Panc1 (cell line): ENCODE results near the gene FILIP1L. TPM values are rescaled to one million over a fixed set of nuclear protein-coding genes. Genes with fewer than 3 reads are reported as not detected.

Source experiments
- ATAC-seq: fragments of 200-7000 bp; cut with Tn5 transposase; 2 replicates; pipeline ENCODE4 v1.9.1; 2020; ENCODE audit warnings: mild to moderate bottlenecking, moderate library complexity
- BruUV-seq: library from RNA; stranded (reverse); fragments of 400-500 nt; replicated peaks from 2 replicates; lab custom pipeline; 2021; lab: Mats Ljungman, UMichigan
- CTCF ChIA-PET: fragments of 300-600 bp; sonication (Branson Sonifier 250); formaldehyde crosslinking; loops from one replicate; lab custom pipeline; 2022; ENCODE audit warnings: antibody characterized with exemption; lab: Charles Lee
- POLR2A ChIA-PET: fragments of 300-600 bp; sonication (Branson Sonifier 250); formaldehyde crosslinking; loops from one replicate; lab custom pipeline; 2022; ENCODE audit warnings: antibody characterized with exemption; lab: Charles Lee
- DNase-seq: peaks from one replicate; pipeline ENCODE4 v3.0.0-alpha.2; 2010; ENCODE audit warnings: low read depth, low spot score
- H3K27ac ChIP-seq: 2 replicates; pipeline ENCODE4 v1.5.1; 2011; ENCODE audit warnings: mild to moderate bottlenecking, low read length, inconsistent platforms
- H3K27me3 ChIP-seq: fragments of 200-500 bp; sonication (Bioruptor generic); 2 replicates; pipeline ENCODE4 v1.6.0; 2014; ENCODE audit warnings: low read length, inconsistent platforms; ENCODE audit not compliant: control insufficient read depth, insufficient read depth
- H3K36me3 ChIP-seq: fragments of 200-500 bp; sonication (Bioruptor generic); 2 replicates; pipeline ENCODE4 v1.5.1; 2014; ENCODE audit warnings: inconsistent platforms, mild to moderate bottlenecking, low read length, moderate library complexity; ENCODE audit not compliant: control insufficient read depth, insufficient read depth
- H3K4me1 ChIP-seq: 2 replicates; pipeline ENCODE4 v1.5.1; 2011; ENCODE audit warnings: inconsistent platforms, mild to moderate bottlenecking, low read length, moderate library complexity; ENCODE audit not compliant: control insufficient read depth, insufficient read depth
- H3K4me3 ChIP-seq, 2 experiments: 2 replicates each; pipeline ENCODE4 v1.5.1; 2011 to 2012; ENCODE audit warnings: low read depth in 2 of 2, low read length in 2 of 2, mild to moderate bottlenecking in 2 of 2, inconsistent platforms in 1 of 2, moderate library complexity in 1 of 2
- H3K9me3 ChIP-seq: fragments of 200-500 bp; sonication (Bioruptor generic); 2 replicates; pipeline ENCODE4 v1.5.1; 2014; ENCODE audit warnings: low read depth, mild to moderate bottlenecking, inconsistent platforms, low read length, moderate library complexity; ENCODE audit not compliant: control insufficient read depth, insufficient read depth
- POLR2AphosphoS5 ChIP-seq: IDR thresholded peaks from 2 replicates; pipeline ENCODE4 v1.6.1; 2012; ENCODE audit warnings: mild to moderate bottlenecking, low read depth, low read length, moderate library complexity
- SIN3A ChIP-seq: IDR thresholded peaks from 2 replicates; pipeline ENCODE4 v1.6.1; 2012; ENCODE audit warnings: low read depth, mild to moderate bottlenecking, low read length, moderate library complexity, borderline replicate concordance; ENCODE audit not compliant: insufficient read depth
- TCF7L2 ChIP-seq: IDR thresholded peaks from 2 replicates; pipeline ENCODE4 v1.6.1; 2011; ENCODE audit warnings: mild to moderate bottlenecking, low read depth, low read length, inconsistent platforms
- in situ Hi-C: cut with HindIII; loops from 2 replicates; pipeline ENCODE4 v1.10.0; 2016; ENCODE audit warnings: low sequenced_read_pairs, low pct_unique_long_range_greater_than_20kb
- intact Hi-C: fragments of 100-400 bp; cut with micrococcal nuclease; formaldehyde crosslinking; loops from one replicate; pipeline ENCODE4 v1.10.0; 2022; ENCODE audit not compliant: unreplicated experiment
- total RNA-seq: library from RNA; stranded (reverse); gene quantifications from one replicate; pipeline ENCODE4 v1.2.1, GENCODE V29; 2021; ENCODE audit not compliant: unreplicated experiment
- TF ChIP-seq, protein P1 (sequence below), 2 experiments: IDR thresholded peaks; 2 replicates each; pipeline ENCODE4 v1.6.1; 2011 to 2012; ENCODE audit warnings: low read depth in 2 of 2, control low read depth in 1 of 2, low read length in 1 of 2, mild to moderate bottlenecking in 1 of 2, moderate library complexity in 1 of 2; ENCODE audit not compliant: insufficient read depth in 1 of 2
- TF ChIP-seq, protein P2 (sequence below): fragments of 450-650 bp; IDR thresholded peaks from 2 replicates; pipeline ENCODE4 v1.5.1; 2017; ENCODE audit warnings: mild to moderate bottlenecking

Gene FILIP1L
- total RNA-seq, 1 experiment from 2014 or later, result 3.2 TPM

DNA sequence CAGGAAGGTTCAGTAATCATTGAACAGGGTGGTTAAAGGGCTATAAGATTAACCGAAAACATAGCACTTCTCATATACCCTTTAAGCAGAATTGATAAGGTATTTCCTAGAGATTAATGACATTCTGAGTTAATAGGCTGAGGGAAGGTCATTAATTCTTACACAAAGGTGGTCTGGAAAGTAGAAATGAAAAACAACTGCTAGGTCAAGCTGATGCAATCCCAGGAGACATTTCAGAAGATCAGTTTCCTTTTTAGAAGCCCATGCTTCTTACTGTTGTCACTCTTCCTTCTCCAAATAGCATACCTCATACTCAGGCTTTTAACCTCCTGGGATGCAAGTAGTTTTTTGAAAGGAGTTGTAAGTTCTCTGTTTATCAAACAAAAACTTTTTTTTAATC is 8.8 kb downstream of the FILIP1L start:
- no TSS peak for BruUV-seq
- POLR2A ChIA-PET, result no interaction called here
- Histone ChIP-seq H3K9me3 (no peaks in the 10 kb centered on the region), H3K4me3 (no peak overlapping the region), H3K4me1 (peaks cover 9% of the 10 kb centered on the region), H3K27ac (peak overlapping the region; percentile 74; the same call in 1 of the 2 replicates), H3K27me3 (no peaks in the 10 kb centered on the region), H3K36me3 (no peaks in the 10 kb centered on the region)
- DNase-seq, result no peak
- CTCF ChIA-PET, result interaction anchor here (0.6 kb wide), 2 partner anchors 121 to 149 kb away, joined by 4 to 6 read pairs; no protein-coding TSS in a partner anchor
- intact Hi-C loops, result no loop called here
- no peak for ATAC-seq
- TF ChIP-seq, protein P1, sequence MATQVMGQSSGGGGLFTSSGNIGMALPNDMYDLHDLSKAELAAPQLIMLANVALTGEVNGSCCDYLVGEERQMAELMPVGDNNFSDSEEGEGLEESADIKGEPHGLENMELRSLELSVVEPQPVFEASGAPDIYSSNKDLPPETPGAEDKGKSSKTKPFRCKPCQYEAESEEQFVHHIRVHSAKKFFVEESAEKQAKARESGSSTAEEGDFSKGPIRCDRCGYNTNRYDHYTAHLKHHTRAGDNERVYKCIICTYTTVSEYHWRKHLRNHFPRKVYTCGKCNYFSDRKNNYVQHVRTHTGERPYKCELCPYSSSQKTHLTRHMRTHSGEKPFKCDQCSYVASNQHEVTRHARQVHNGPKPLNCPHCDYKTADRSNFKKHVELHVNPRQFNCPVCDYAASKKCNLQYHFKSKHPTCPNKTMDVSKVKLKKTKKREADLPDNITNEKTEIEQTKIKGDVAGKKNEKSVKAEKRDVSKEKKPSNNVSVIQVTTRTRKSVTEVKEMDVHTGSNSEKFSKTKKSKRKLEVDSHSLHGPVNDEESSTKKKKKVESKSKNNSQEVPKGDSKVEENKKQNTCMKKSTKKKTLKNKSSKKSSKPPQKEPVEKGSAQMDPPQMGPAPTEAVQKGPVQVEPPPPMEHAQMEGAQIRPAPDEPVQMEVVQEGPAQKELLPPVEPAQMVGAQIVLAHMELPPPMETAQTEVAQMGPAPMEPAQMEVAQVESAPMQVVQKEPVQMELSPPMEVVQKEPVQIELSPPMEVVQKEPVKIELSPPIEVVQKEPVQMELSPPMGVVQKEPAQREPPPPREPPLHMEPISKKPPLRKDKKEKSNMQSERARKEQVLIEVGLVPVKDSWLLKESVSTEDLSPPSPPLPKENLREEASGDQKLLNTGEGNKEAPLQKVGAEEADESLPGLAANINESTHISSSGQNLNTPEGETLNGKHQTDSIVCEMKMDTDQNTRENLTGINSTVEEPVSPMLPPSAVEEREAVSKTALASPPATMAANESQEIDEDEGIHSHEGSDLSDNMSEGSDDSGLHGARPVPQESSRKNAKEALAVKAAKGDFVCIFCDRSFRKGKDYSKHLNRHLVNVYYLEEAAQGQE (IDR thresholded peaks at IDR 0.05; ENCODE audit: insufficient read depth in 1 of 2, low read depth in 2 of 2, low read length in 1 of 2), result no peak
- in situ Hi-C loops, result no loop called here

DNA sequence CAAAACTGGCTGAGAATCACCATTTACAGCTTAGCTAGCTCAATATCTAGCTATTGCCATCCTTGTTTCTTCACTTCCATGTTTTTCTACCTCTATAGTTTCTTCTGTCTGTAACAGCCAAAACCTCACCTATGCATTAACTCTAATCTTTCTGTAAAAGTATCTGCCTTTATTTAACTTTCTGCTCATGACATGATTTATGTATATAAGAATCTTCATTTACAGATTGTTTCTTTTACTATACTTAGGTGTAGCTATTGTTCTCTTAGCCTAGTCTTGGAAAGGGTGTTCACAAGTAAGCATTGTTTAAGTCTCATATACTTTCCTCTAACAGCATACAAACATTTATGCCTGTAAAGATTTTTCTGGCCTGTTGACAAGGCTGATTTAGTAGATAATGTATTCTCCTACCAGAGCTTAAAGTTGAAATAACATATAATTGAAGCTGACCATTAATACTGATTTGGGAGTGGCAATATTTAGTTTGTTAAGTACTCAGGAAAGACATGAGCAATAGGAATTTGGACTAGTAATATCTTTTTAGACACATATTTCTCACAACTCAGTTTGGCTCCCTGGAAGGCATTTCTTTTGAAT is 9.4 kb downstream of the FILIP1L start:
- ChIA-PET CTCF (interaction anchor here (0.5 to 0.6 kb wide), 3 partner anchors 81 to 149 kb away, joined by 3 to 6 read pairs (median 4); no protein-coding TSS in a partner anchor), POLR2A (no interaction called here)
- peak overlapping the region; percentile 74; the same call in 1 of the 2 replicates for H3K27ac ChIP-seq

More for the DNA sequence above, 9.4 kb downstream of the FILIP1L start:
- no peak for ATAC-seq
- H3K4me1 ChIP-seq, result peaks cover 9% of the 10 kb centered on the region
- in situ Hi-C loops, result no loop called here
- H3K36me3 ChIP-seq, result no peaks in the 10 kb centered on the region
- BruUV-seq, result no TSS peak
- TF ChIP-seq TCF7L2 (no peak), POLR2AphosphoS5 (no peak), SIN3A (no peak)
- TF ChIP-seq, protein P2, sequence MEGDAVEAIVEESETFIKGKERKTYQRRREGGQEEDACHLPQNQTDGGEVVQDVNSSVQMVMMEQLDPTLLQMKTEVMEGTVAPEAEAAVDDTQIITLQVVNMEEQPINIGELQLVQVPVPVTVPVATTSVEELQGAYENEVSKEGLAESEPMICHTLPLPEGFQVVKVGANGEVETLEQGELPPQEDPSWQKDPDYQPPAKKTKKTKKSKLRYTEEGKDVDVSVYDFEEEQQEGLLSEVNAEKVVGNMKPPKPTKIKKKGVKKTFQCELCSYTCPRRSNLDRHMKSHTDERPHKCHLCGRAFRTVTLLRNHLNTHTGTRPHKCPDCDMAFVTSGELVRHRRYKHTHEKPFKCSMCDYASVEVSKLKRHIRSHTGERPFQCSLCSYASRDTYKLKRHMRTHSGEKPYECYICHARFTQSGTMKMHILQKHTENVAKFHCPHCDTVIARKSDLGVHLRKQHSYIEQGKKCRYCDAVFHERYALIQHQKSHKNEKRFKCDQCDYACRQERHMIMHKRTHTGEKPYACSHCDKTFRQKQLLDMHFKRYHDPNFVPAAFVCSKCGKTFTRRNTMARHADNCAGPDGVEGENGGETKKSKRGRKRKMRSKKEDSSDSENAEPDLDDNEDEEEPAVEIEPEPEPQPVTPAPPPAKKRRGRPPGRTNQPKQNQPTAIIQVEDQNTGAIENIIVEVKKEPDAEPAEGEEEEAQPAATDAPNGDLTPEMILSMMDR, result no peak
- TF ChIP-seq, protein P1 (IDR thresholded peaks at IDR 0.05; ENCODE audit: insufficient read depth in 1 of 2, low read depth in 2 of 2, low read length in 1 of 2), result no peak
- intact Hi-C loops, result no loop called here
- H3K9me3 ChIP-seq, result no peaks in the 10 kb centered on the region
- H3K27me3 ChIP-seq, result no peaks in the 10 kb centered on the region
- no peak overlapping the region for H3K4me3 ChIP-seq
- no peak for DNase-seq
